ENCODE measurements around the gene OR10P1.

The OR10P1 gene

DNA sequence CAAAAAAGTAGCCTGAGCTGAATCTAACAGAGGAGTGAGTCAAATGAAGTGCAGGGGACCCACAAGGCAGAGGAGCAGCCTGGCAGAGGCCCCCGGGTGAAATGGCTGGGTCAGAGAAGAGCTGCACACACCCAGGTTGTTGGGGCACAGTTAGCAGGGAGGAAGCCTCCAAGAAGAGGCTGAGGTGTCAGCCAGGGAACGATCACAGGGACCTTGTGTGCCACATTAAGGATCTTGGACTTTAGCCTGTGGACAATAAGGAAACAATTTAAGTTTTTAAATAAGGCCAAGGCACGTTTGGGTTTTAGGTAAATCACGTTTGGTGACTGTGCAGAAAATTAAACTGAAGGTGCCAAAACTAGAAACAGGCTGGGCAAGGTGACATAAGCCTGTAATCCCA, 35.1 kb downstream of the OR10P1 start:
- TF ChIP-seq, protein P1, sequence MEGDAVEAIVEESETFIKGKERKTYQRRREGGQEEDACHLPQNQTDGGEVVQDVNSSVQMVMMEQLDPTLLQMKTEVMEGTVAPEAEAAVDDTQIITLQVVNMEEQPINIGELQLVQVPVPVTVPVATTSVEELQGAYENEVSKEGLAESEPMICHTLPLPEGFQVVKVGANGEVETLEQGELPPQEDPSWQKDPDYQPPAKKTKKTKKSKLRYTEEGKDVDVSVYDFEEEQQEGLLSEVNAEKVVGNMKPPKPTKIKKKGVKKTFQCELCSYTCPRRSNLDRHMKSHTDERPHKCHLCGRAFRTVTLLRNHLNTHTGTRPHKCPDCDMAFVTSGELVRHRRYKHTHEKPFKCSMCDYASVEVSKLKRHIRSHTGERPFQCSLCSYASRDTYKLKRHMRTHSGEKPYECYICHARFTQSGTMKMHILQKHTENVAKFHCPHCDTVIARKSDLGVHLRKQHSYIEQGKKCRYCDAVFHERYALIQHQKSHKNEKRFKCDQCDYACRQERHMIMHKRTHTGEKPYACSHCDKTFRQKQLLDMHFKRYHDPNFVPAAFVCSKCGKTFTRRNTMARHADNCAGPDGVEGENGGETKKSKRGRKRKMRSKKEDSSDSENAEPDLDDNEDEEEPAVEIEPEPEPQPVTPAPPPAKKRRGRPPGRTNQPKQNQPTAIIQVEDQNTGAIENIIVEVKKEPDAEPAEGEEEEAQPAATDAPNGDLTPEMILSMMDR (conservative IDR thresholded peaks at IDR 0.05; ENCODE audit: control insufficient read depth, insufficient read depth, low read depth, low read length): no peak
- H3K4me3 ChIP-seq (ENCODE audit: control insufficient read depth, low read depth, low read length): no peak overlapping the region
- no peak for DNase-seq (ENCODE audit: low read depth)

GRCh38 chr12:55673638-55674037, 36.9 kb downstream of the OR10P1 start:
- DNase-seq (ENCODE audit: low read depth): no peak
- TF ChIP-seq, protein P1 (conservative IDR thresholded peaks at IDR 0.05; ENCODE audit: control insufficient read depth, insufficient read depth, low read depth, low read length): no peak
- H3K4me3 ChIP-seq (ENCODE audit: control insufficient read depth, low read depth, low read length): no peak overlapping the region

- TF ChIP-seq, protein P1 (conservative IDR thresholded peaks at IDR 0.05; ENCODE audit: control insufficient read depth, insufficient read depth, low read depth, low read length): no peak
- no peak for DNase-seq (ENCODE audit: low read depth)
- H3K4me3 ChIP-seq (ENCODE audit: control insufficient read depth, low read depth, low read length): no peak overlapping the region
Observed at GRCh38 chr12:55675666-55676065, 39.0 kb downstream of the OR10P1 start.

- TF ChIP-seq, protein P1 (conservative IDR thresholded peaks at IDR 0.05; ENCODE audit: control insufficient read depth, insufficient read depth, low read depth, low read length): no peak
- DNase-seq (ENCODE audit: low read depth): peak; percentile 37
- no peak overlapping the region for H3K4me3 ChIP-seq (ENCODE audit: control insufficient read depth, low read depth, low read length)
Observed at GRCh38 chr12:55676707-55677106, 40.0 kb downstream of the OR10P1 start.

GRCh38 chr12:55679691-55680090, 43.0 kb downstream of the OR10P1 start:
- TF ChIP-seq, protein P1 (conservative IDR thresholded peaks at IDR 0.05; ENCODE audit: control insufficient read depth, insufficient read depth, low read depth, low read length): no peak
- H3K4me3 ChIP-seq (ENCODE audit: control insufficient read depth, low read depth, low read length): no peak overlapping the region
- no peak for DNase-seq (ENCODE audit: low read depth)

DNA sequence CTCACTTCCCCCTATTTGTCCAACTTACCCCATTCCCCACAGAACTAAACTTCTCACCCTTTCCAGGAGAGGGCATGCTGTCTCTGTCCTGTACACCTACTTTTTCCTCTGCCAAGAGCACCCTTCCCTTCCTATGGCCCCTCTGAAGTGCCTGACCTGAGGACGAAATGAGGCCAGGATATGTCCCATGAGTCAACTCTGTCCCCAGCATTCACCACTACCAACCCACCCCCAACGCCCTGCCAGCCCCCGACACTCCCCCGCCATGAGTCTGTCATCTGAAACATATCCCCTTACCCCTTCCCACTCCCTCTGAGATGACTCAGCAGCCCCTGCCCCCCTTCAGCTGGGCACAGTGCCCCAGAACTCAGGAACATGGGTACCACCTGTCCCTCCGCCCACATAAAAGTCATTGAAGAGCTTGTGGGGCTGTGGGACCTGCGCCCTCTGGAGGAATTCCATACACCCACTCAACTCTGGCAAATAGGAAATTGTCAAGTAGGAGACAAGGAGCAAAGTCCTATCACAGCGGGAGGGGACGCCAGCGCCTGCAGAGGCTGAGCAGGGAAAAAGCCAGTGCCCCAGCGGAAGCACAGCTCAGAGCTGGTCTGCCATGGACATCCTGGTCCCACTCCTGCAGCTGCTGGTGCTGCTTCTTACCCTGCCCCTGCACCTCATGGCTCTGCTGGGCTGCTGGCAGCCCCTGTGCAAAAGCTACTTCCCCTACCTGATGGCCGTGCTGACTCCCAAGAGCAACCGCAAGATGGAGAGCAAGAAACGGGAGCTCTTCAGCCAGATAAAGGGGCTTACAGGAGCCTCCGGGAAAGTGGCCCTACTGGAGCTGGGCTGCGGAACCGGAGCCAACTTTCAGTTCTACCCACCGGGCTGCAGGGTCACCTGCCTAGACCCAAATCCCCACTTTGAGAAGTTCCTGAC, 44.7 kb downstream of the OR10P1 start:
- DNase-seq (ENCODE audit: low read depth): peak; percentile 80
- H3K4me3 ChIP-seq (ENCODE audit: control insufficient read depth, low read depth, low read length): peak overlapping the region; percentile 29

More for the DNA sequence above, 44.7 kb downstream of the OR10P1 start:
- TF ChIP-seq, protein P1 (conservative IDR thresholded peaks at IDR 0.05; ENCODE audit: control insufficient read depth, insufficient read depth, low read depth, low read length): peak; percentile 58

Measured in fibroblast of mammary gland (primary cell).